Endothelial cell of umbilical vein (primary cell): Measurements from ENCODE around the gene SRSF11. TPM values are rescaled to one million over a fixed set of nuclear protein-coding genes. Genes with fewer than 3 reads are reported as not detected.

Source experiments
- BruUV-seq: library from RNA; stranded (reverse); fragments of 400-500 nt; replicated peaks from 2 replicates; lab custom pipeline; 2021; lab: Mats Ljungman, UMichigan
- CTCF ChIA-PET: fragments of 300-600, 350-600 bp; sonication (Branson Sonifier 250); formaldehyde crosslinking; loops from one replicate; lab custom pipeline; 2021; ENCODE audit warnings: antibody characterized with exemption, inconsistent platforms; lab: Charles Lee
- POLR2A ChIA-PET: fragments of 300-600, 350-600 bp; sonication (Branson Sonifier 250); formaldehyde crosslinking; loops from one replicate; lab custom pipeline; 2021; ENCODE audit warnings: antibody characterized with exemption, inconsistent platforms; lab: Charles Lee
- DNase-seq: peaks from one replicate; pipeline ENCODE4 v3.0.0-alpha.2; 2011; ENCODE audit warnings: low read depth, low spot score
- FAIRE-seq: peaks from 2 replicates; lab custom pipeline; 2011; peaks lifted over from hg19 to GRCh38; lab: Jason Lieb, UNC
- H2AFZ ChIP-seq: 2 replicates; pipeline ENCODE4 v1.6.0; 2012; ENCODE audit warnings: low read depth, low read length, control low read depth, inconsistent platforms
- H3K27ac ChIP-seq: 2 replicates; pipeline ENCODE4 v1.5.1; 2011; ENCODE audit warnings: low read depth, mild to moderate bottlenecking, control low read depth, low read length, moderate library complexity; ENCODE audit not compliant: insufficient read depth
- H3K27me3 ChIP-seq, 2 experiments: 2 replicates each; pipeline versions ENCODE4 v1.6.0 to v1.6.1; 2011; ENCODE audit warnings: low read length in 2 of 2, mixed read lengths in 1 of 2; ENCODE audit not compliant: control insufficient read depth in 2 of 2, insufficient read depth in 2 of 2
- H3K36me3 ChIP-seq, 2 experiments: 2 replicates in 1 of 2; 3 replicates in 1 of 2; pipeline ENCODE4 v1.5.1; 2011; ENCODE audit warnings: low read length in 2 of 2, mild to moderate bottlenecking in 1 of 2, moderate library complexity in 1 of 2; ENCODE audit not compliant: control insufficient read depth in 2 of 2, insufficient read depth in 2 of 2; ENCODE audit errors: extremely low read depth in 1 of 2
- H3K4me1 ChIP-seq: 3 replicates; pipeline ENCODE4 v1.5.1; 2011; ENCODE audit warnings: mild to moderate bottlenecking, low read length; ENCODE audit not compliant: control insufficient read depth, insufficient read depth; ENCODE audit errors: extremely low read depth
- H3K4me2 ChIP-seq: 2 replicates; pipeline ENCODE4 v1.6.1; 2011; ENCODE audit warnings: low read length, control low read depth, mixed read lengths; ENCODE audit not compliant: insufficient read depth
- H3K4me3 ChIP-seq, 3 experiments: fragments of 200-600 bp in 1 of 3; sonication (generic), shearing (Covaris generic) in 1 of 3; replicated peaks in 1 of 3; 2 replicates each; pipeline ENCODE4 v1.5.1; 2011 to 2016; ENCODE audit warnings: control low read depth in 3 of 3, low read length in 3 of 3, mild to moderate bottlenecking in 2 of 3, inconsistent platforms in 1 of 3, low read depth in 1 of 3, moderate library complexity in 1 of 3; ENCODE audit not compliant: insufficient read depth in 1 of 3
- H3K79me2 ChIP-seq: 2 replicates; pipeline ENCODE4 v1.6.0; 2012; ENCODE audit warnings: low read length, inconsistent platforms; ENCODE audit not compliant: control insufficient read depth, insufficient read depth
- H3K9ac ChIP-seq: replicated peaks from 2 replicates; pipeline ENCODE3; 2011; ENCODE audit warnings: low read length, control low read depth; ENCODE audit not compliant: insufficient read depth; ENCODE audit errors: extremely low read depth
- H3K9me1 ChIP-seq: replicated peaks from 3 replicates; pipeline ENCODE4 v1.6.0; 2011; ENCODE audit warnings: mild to moderate bottlenecking, low read length; ENCODE audit not compliant: control insufficient read depth, insufficient read depth; ENCODE audit errors: extremely low read depth
- H3K9me3 ChIP-seq: replicated peaks from 2 replicates; pipeline ENCODE4 v1.5.1; 2012; ENCODE audit warnings: low read length, inconsistent platforms; ENCODE audit not compliant: control insufficient read depth, insufficient read depth
- H4K20me1 ChIP-seq: replicated peaks from 2 replicates; pipeline ENCODE3; 2011; ENCODE audit warnings: mild to moderate bottlenecking, low read length; ENCODE audit not compliant: control insufficient read depth, insufficient read depth; ENCODE audit errors: extremely low read depth
- EZH2 ChIP-seq: IDR thresholded peaks from 2 replicates; pipeline ENCODE4 v1.6.1; 2012; ENCODE audit warnings: borderline replicate concordance, low read depth, mild to moderate bottlenecking, moderate library complexity, low read length, inconsistent platforms; ENCODE audit not compliant: severe bottlenecking
- FOS ChIP-seq: IDR thresholded peaks from 2 replicates; pipeline ENCODE4 v1.6.1; 2011; ENCODE audit warnings: mild to moderate bottlenecking, low read length, moderate library complexity, borderline replicate concordance; ENCODE audit not compliant: insufficient read depth
- GATA2 ChIP-seq: IDR thresholded peaks from 2 replicates; pipeline ENCODE4 v1.7.0; 2011; ENCODE audit warnings: low read depth, mild to moderate bottlenecking, moderate library complexity, mixed read lengths, low read length; ENCODE audit not compliant: insufficient read length, insufficient read depth
- JUN ChIP-seq: IDR thresholded peaks from 2 replicates; pipeline ENCODE4 v1.6.1; 2011; ENCODE audit warnings: borderline replicate concordance, low read depth; ENCODE audit not compliant: insufficient read length, insufficient read depth
- MYC ChIP-seq: IDR thresholded peaks from one replicate; pipeline ENCODE4 v1.6.1; 2011; ENCODE audit warnings: mild to moderate bottlenecking, low read depth, low read length
- POLR2A ChIP-seq: IDR thresholded peaks from 2 replicates; pipeline ENCODE4 v1.6.1; 2012; ENCODE audit warnings: low read depth, mild to moderate bottlenecking, control low read depth, low read length
- POLR2AphosphoS5 ChIP-seq: IDR thresholded peaks from 2 replicates; pipeline ENCODE4 v1.6.1; 2012; ENCODE audit warnings: low read depth, mild to moderate bottlenecking, control low read depth, low read length, moderate library complexity; ENCODE audit not compliant: insufficient read depth
- dilution Hi-C: fragments of 300-500 bp; cut with MboI; formaldehyde crosslinking; loops from one replicate; pipeline ENCODE4 v1.15.0; 2019; ENCODE audit warnings: low sequenced_read_pairs; ENCODE audit not compliant: extremely low pct_ligation_motif_present
- intact Hi-C: fragments of 100-400 bp; cut with micrococcal nuclease; formaldehyde crosslinking; loops from one replicate; pipeline ENCODE4 v1.10.0; 2022
- polyA plus RNA-seq, 4 experiments: library from polyadenylated mRNA; depleted of rRNA in 3 of 4; stranded (reverse) in 3 of 4; unstranded in 1 of 4; fragments of >200 nt; gene quantifications; 2 replicates each; pipeline versions ENCODE4 v1.2.1 to v1.2.3, GENCODE V29; 2011 to 2012; ENCODE audit warnings: missing spikeins in 1 of 4
- total RNA-seq: library from RNA; stranded (reverse); gene quantifications from 2 replicates; pipeline ENCODE4 v1.2.3, GENCODE V29; 2021
- TF ChIP-seq, protein P1 (sequence below): IDR thresholded peaks from 2 replicates; pipeline ENCODE4 v1.6.1; 2011; ENCODE audit not compliant: insufficient read depth, insufficient read length
- TF ChIP-seq, protein P2 (sequence below), 2 donors: IDR thresholded peaks; 1 replicate in 1 of 2; 2 replicates in 1 of 2; pipeline ENCODE4 v1.5.1; 2011; ENCODE audit warnings: low read length in 2 of 2, mild to moderate bottlenecking in 2 of 2, moderate library complexity in 2 of 2, control low read depth in 1 of 2, inconsistent platforms in 1 of 2, low read depth in 1 of 2; ENCODE audit not compliant: insufficient read depth in 1 of 2; ENCODE audit errors: extremely low read depth in 1 of 2

Gene SRSF11
- total and polyA plus RNA-seq, 2 donors (not counting 3 experiments of a cell fraction or from before 2014, with no cell fraction given), result 177 to 241 TPM

DNA sequence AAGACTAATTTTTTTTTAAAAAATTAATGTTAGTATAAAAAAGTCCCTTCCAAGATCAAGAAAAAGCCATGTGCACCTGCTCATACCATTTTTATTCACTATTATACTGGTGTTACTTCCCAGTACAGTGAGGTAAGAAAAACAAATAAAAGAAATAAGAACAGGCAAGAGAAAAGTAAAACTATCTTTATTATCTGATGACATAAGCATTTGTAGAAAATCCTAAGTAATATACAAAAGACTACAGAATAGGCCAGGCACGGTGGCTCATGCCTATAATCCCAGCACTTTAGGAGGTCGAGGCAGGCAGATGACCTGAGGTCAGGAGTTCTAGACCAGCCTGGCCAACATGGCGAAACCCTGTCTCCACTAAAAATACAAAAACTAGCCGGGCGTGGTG, 65.3 kb downstream of the SRSF11 start:
- no peak overlapping the region for H3K27ac ChIP-seq
- no peaks in the 10 kb centered on the region for H3K9me3 ChIP-seq
- H3K9me1 ChIP-seq, result no peaks in the 10 kb centered on the region
- peaks cover 0 to 2% of the 10 kb centered on the region in 2 experiments for H3K36me3 ChIP-seq
- dilution Hi-C loops (no loop called here), intact Hi-C loops (no loop called here)
- H3K27me3 ChIP-seq, result no peaks in the 10 kb centered on the region
- TF ChIP-seq POLR2AphosphoS5, result no peak
- TF ChIP-seq, protein P1, sequence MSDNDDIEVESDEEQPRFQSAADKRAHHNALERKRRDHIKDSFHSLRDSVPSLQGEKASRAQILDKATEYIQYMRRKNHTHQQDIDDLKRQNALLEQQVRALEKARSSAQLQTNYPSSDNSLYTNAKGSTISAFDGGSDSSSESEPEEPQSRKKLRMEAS, result no peak
- TF ChIP-seq EZH2, result no peak
- no peak for TF ChIP-seq FOS
- TF ChIP-seq, protein P2, sequence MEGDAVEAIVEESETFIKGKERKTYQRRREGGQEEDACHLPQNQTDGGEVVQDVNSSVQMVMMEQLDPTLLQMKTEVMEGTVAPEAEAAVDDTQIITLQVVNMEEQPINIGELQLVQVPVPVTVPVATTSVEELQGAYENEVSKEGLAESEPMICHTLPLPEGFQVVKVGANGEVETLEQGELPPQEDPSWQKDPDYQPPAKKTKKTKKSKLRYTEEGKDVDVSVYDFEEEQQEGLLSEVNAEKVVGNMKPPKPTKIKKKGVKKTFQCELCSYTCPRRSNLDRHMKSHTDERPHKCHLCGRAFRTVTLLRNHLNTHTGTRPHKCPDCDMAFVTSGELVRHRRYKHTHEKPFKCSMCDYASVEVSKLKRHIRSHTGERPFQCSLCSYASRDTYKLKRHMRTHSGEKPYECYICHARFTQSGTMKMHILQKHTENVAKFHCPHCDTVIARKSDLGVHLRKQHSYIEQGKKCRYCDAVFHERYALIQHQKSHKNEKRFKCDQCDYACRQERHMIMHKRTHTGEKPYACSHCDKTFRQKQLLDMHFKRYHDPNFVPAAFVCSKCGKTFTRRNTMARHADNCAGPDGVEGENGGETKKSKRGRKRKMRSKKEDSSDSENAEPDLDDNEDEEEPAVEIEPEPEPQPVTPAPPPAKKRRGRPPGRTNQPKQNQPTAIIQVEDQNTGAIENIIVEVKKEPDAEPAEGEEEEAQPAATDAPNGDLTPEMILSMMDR (IDR thresholded peaks at IDR 0.05; ENCODE audit: extremely low read depth in 1 of 2, insufficient read depth in 1 of 2, low read depth in 1 of 2, low read length in 2 of 2), result no peak
- TF ChIP-seq JUN, result no peak
- TF ChIP-seq GATA2, result no peak
- TF ChIP-seq POLR2A, result no peak
- no peak for TF ChIP-seq MYC
- H3K4me2 ChIP-seq, result no peak overlapping the region
- H3K4me1 ChIP-seq, result peaks cover 11% of the 10 kb centered on the region
- POLR2A ChIA-PET, result no interaction called here
- H3K4me3 ChIP-seq, result no peak overlapping the region
- H2AFZ ChIP-seq, result no peak overlapping the region
- FAIRE-seq, result no peak
- H3K9ac ChIP-seq, result no peak overlapping the region
- H3K79me2 ChIP-seq, result peaks cover 4% of the 10 kb centered on the region
- no peak for DNase-seq
- CTCF ChIA-PET, result no interaction called here
- no peaks in the 10 kb centered on the region for H4K20me1 ChIP-seq
- BruUV-seq, result no TSS peak
